GM21528 (cell line): ENCODE measurements around the gene CHST11.
A peak's percentile ranks its signal among the peaks of the same experiment; 100 is the strongest.

Experiments
- ATAC-seq: cut with Tn5 transposase; IDR thresholded peaks from one replicate; pipeline ENCODE4 v1.9.1; 2021; ENCODE audit warnings: mild to moderate bottlenecking, moderate library complexity; ENCODE audit not compliant: unreplicated experiment, low FRiP score

Gene CHST11

DNA sequence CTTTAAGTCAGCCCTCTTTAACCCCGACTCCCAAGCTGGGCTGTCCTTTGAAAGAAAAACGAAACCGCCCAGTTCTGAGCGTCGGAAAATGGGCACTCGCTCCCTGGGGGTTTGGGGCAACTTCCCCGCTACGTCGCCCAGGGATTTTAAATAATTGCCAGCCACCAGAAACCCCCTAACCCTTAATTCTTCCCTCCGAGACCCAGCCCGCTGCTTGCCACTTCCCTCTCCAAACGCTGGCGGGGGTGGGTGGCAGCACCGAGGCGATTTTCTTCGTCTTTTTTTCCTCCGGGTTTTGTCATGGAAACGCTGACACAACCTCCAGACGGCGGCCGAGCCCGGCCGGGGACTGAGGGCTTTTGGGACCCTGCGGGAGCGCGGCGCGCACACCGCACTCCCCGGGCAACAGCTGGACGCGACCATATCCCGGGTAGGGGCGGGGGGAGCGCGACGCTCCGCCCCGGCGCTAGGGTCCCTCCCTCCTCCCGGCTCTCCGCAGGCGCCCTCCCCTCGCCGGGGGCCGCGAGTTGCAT, at the start of gene CHST11:
TSS of gene CHST11 (plus strand) at position 532 of the 533 bp plus-strand sequence.
- peak; percentile 67 for ATAC-seq

- ATAC-seq, result no peak
Observed at GRCh38 chr12:104407438-104407837, 49.3 kb upstream of the CHST11 start.

GRCh38 chr12:104407922-104408321, 48.8 kb upstream of the CHST11 start:
- no peak for ATAC-seq

DNA sequence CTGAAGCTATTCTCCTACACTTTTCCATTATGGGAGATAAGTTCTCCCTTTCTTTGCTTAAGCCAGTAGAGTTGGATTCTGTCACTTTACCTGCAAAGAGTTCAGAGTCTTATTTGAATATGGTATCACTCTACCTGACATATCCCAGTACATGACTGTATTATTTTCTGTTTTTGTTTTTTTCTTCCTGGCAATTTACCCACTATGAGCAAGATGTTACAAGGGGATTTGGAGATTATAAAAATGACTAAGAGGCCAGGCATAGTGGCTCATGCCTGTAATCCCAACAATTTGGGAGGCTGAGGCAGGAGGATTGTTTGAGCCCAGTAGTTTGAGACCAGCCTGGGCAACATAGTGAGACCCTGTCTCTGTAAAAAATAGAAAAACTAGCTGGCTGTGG, 46.4 kb upstream of the CHST11 start:
- ATAC-seq, result no peak

DNA sequence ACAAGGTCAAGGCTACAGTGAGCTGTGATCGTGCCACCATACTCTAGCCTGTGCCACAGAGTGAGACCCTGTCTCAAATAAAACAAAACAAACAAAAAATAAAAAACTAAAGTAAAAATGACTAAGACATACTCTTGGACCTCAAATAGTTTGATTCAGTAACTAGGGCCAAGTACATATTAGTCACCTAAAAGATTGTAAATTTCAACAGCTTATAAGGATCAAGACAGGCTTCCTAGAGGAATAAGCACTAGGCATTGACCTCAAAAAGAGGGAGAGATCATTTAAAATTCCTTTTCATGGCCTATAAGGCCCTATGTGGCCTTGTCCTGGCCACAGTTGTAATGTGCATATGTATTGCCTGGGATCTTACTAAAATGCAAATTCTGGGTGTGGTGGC, 46.0 kb upstream of the CHST11 start:
- ATAC-seq, result no peak

- ATAC-seq, result no peak
Observed at GRCh38 chr12:104411826-104412641, 44.7 kb upstream of the CHST11 start.

DNA sequence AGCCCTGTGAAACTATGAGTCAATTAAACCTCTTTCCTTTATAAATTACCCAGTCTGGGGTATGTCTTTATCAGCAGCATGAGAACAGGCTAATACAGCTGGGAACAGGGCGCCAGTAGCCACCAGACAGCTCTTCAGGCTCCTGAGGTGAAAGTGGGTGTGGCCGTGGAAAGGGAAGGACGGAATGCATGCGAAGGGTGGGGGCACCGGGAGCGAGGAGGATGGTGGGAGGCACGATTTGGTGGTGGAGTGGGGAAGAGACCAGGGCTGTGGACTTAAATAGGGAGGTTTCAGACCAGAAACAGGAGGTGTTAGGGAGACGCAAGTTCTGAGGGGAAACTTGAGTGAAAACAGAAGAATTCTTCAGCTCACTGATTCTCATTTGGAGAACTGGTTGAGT, 44.1 kb upstream of the CHST11 start:
- ATAC-seq, result no peak

DNA sequence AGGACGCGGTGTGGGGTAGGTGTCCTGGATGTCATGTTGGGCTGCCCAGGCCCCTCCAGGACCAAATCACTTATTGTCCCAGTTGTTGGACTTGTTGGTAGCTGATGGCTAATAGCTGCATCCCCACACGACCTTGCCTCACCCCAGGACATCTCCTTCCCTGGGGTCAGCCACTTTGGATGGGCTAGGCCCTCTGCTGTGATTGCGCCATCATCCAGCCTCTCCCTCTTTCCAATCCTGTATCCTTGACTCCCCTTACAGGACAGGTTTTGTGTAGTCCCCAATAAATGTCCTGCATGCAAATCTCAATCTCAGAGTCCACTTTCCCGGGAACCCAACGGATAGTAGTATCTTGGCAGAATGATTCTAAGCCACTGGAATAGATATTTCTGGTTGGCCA, 43.4 kb upstream of the CHST11 start:
- ATAC-seq, result no peak

GRCh38 chr12:104414581-104415341, 42.0 kb upstream of the CHST11 start:
- ATAC-seq, result no peak

- ATAC-seq, result no peak
Observed at GRCh38 chr12:104415342-104415980, 41.3 kb upstream of the CHST11 start.

DNA sequence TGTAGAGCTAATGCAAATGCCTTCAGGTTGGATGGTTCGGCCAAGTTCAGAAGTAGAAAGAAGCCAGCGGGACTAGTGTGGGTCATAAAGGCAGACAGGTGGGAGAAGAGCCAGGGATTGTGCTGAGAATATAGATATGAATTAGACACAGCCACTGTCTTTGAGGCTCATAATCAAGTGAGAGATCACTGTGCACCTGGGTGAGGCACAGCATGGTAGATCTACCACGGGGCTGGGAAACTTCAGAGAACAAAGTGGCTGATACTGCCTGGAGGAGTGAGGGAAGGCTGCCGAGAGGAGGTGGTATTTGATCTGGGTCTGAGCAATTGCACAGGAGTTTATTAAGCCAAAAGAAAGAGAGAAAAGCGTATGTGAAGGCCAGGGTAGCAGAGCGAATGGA, 40.6 kb upstream of the CHST11 start:
- no peak for ATAC-seq

DNA sequence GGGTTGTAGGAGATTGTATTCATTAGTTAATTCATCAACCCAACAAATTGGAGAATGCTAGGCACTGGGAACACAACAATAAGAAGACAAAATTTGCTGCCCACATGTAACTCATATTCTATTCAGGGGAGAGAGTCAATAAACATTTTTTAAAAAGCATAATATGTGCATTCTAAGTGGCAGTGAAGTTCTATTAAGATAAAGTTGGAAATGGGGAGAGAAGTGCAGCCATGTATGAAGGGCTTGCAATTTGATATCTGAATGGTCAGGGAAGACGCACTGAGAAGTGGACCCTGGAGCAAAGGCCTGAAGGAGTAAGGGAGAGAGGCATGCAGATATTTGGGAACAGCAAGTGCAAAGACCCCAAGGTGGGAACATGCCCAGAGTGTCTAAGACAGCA, 40.2 kb upstream of the CHST11 start:
- ATAC-seq, result no peak

GRCh38 chr12:104419717-104420116, 37.0 kb upstream of the CHST11 start:
- ATAC-seq, result no peak

DNA sequence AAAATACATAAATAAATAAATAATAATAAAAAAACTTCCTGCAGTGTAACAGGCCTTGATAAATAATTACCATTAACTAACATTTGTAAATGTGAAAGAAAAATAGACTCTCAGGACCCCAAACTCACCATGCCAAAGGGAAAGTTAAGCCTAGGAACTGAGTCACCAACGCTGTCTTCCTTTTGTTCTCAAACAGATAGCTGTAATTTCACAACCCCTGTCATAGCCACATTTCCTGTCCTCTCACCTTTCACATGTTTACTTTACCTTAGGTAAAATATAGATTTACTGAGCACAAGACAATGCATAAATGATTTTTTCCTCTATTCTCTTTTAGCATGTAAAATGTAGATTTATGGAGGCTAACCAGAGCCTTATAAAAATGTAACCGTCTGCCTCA, 35.9 kb upstream of the CHST11 start:
- ATAC-seq, result no peak

DNA sequence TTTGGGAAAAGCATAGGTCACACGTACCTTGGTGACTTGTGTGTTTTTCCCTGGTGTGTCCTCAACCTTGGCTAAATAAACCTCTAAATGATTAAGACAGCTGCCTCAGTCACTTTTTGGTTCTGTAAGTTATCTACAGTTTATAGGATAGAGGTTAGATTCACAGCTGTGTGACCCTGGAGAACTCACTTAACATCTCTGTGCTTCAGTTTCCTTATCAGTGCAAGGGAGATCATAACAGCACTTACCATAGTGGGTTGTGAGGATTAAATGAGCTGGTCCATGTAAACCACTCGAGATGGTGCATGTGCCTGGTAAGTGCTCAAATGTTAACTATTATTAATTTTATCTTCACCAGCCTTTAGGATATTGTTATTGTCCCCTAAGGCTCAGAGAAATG, 35.4 kb upstream of the CHST11 start:
- ATAC-seq, result no peak

DNA sequence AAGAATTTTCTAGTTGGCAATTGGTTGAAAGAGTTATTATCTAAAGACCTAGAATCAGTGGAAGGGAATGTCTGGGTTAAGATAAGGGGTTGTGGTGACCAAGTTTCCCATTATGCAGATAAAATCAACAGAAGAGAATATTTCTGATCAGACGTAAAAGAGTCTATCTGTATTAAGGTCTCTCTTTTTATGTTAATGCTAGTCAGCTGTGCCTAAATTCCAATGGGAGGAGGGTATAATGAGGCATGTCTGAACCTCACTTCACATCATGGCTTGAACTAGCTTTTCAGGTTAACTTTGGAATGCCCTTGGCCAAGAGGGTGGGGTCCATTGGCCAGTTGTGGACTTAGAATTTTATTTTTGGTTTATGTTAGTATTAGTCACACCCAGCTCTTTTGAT, 34.3 kb upstream of the CHST11 start:
- no peak for ATAC-seq

- ATAC-seq, result no peak
Observed at GRCh38 chr12:104423273-104423672, 33.5 kb upstream of the CHST11 start.

- no peak for ATAC-seq
Observed at GRCh38 chr12:104423809-104424208, 32.9 kb upstream of the CHST11 start.

- ATAC-seq, result no peak
Observed at GRCh38 chr12:104424955-104425354, 31.8 kb upstream of the CHST11 start.

- ATAC-seq, result no peak
Observed at GRCh38 chr12:104425614-104426013, 31.1 kb upstream of the CHST11 start.

DNA sequence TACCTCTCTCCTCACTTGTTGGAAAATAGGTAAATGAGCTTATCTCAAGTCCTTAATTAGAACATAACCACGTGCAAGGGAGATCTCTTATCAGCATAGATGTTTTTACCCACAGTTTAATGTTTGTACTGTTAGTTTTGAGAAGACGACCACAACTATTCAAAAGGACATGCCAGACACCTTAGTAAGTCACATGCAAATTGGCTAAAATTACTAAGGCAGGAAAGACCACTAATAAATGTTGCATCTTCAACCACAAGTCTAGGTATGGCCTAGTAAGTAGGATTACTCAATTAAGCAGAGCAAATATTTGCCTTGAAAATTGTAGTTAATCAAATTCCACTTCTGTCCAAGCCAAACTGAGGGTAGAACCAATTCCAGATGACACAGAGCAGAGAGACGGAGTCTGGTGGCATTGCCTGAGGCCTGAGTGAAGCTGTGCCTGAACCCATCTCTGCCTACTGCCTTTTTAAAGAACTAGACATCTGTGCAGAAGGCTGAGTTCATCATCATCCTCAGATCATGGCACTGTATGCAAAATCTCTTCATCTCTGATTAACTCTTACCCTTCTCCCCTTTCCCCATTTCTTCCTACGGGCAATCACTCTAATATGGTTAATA, 29.7 kb upstream of the CHST11 start:
- ATAC-seq, result no peak
